HEK293 (cell line): Measurements from ENCODE around the gene KLHL12.

Source experiments
- CTCF ChIA-PET: fragments of 350-600 bp; formaldehyde crosslinking; extraction: SDS; loops from one replicate; lab custom pipeline; 2021; ENCODE audit warnings: antibody characterized with exemption; lab: Yijun Ruan, JAX
- POLR2A ChIA-PET: fragments of 300-600 bp; formaldehyde crosslinking; extraction: SDS; loops from one replicate; lab custom pipeline; 2020; ENCODE audit warnings: antibody characterized with exemption, inconsistent platforms; lab: Yijun Ruan, JAX
- H3K27ac ChIP-seq: fragments of 200-500 bp; sonication (Bioruptor generic); 2 replicates; pipeline ENCODE4 v1.5.1; 2014; ENCODE audit warnings: low read depth, low read length, control low read depth, inconsistent platforms; ENCODE audit errors: extremely low read depth
- H3K36me3 ChIP-seq, 2 experiments: fragments of 200-500 bp in 1 of 2; sonication (Bioruptor generic) in 1 of 2; 1 replicate in 1 of 2; 2 replicates in 1 of 2; pipeline ENCODE4 v1.5.1; 2014 to 2017; ENCODE audit warnings: inconsistent platforms in 2 of 2, low read length in 2 of 2; ENCODE audit not compliant: control insufficient read depth in 2 of 2, insufficient read depth in 1 of 2
- H3K4me1 ChIP-seq: fragments of 200-500 bp; sonication (Bioruptor generic); 2 replicates; pipeline ENCODE4 v1.5.1; 2014; ENCODE audit warnings: mild to moderate bottlenecking, low read length, inconsistent platforms; ENCODE audit not compliant: control insufficient read depth, insufficient read depth
- H3K4me3 ChIP-seq: 2 replicates; pipeline ENCODE4 v1.5.1; 2011; ENCODE audit warnings: low read depth, mild to moderate bottlenecking, control low read depth, low read length, moderate library complexity
- H3K9me3 ChIP-seq: fragments of 200-500 bp; sonication (Bioruptor generic); 2 replicates; pipeline ENCODE4 v1.5.1; 2014; ENCODE audit warnings: low read depth, low read length, inconsistent platforms; ENCODE audit not compliant: control insufficient read depth, insufficient read depth
- INSM2 ChIP-seq: fragments of 450-650 bp; formaldehyde crosslinking; IDR thresholded peaks from 2 replicates; pipeline ENCODE4 v1.5.1; 2016; ENCODE audit warnings: missing biosample characterization, missing genetic modification characterization
- KLF17 ChIP-seq: fragments of 450-650 bp; formaldehyde crosslinking; IDR thresholded peaks from 2 replicates; pipeline ENCODE4 v1.5.1; 2016; ENCODE audit warnings: missing biosample characterization, missing genetic modification characterization
- PRDM10 ChIP-seq: fragments of 450-650 bp; formaldehyde crosslinking; IDR thresholded peaks from 2 replicates; pipeline ENCODE4 v1.5.1; 2016; ENCODE audit warnings: missing biosample characterization, missing genetic modification characterization
- YY2 ChIP-seq: fragments of 450-650 bp; formaldehyde crosslinking; IDR thresholded peaks from 2 replicates; pipeline ENCODE4 v1.5.1; 2016; ENCODE audit warnings: missing biosample characterization, missing genetic modification characterization
- ZBTB10 ChIP-seq: fragments of 450-650 bp; formaldehyde crosslinking; IDR thresholded peaks from 2 replicates; pipeline ENCODE4 v1.5.1; 2016; ENCODE audit warnings: missing biosample characterization, missing genetic modification characterization
- ZBTB6 ChIP-seq: fragments of 450-650 bp; formaldehyde crosslinking; IDR thresholded peaks from 2 replicates; pipeline ENCODE4 v1.5.1; 2017; ENCODE audit warnings: missing biosample characterization, missing genetic modification characterization
- ZNF10 ChIP-seq: fragments of 450-650 bp; formaldehyde crosslinking; IDR thresholded peaks from 2 replicates; pipeline ENCODE4 v1.5.1; 2017; ENCODE audit warnings: missing biosample characterization, missing genetic modification characterization
- ZNF112 ChIP-seq: fragments of 450-650 bp; formaldehyde crosslinking; IDR thresholded peaks from 2 replicates; pipeline ENCODE4 v1.5.0; 2017; ENCODE audit warnings: missing biosample characterization, missing genetic modification characterization
- ZNF121 ChIP-seq: fragments of 450-650 bp; formaldehyde crosslinking; IDR thresholded peaks from 2 replicates; pipeline ENCODE4 v1.5.1; 2016; ENCODE audit warnings: missing biosample characterization, missing genetic modification characterization
- ZNF16 ChIP-seq: fragments of 450-650 bp; formaldehyde crosslinking; IDR thresholded peaks from 2 replicates; pipeline ENCODE4 v1.5.1; 2016; ENCODE audit warnings: low read depth, missing biosample characterization, missing genetic modification characterization
- ZNF175 ChIP-seq: fragments of 450-650 bp; formaldehyde crosslinking; IDR thresholded peaks from 2 replicates; pipeline ENCODE4 v1.5.1; 2016; ENCODE audit warnings: missing biosample characterization, missing genetic modification characterization
- ZNF2 ChIP-seq: fragments of 450-650 bp; formaldehyde crosslinking; IDR thresholded peaks from 2 replicates; pipeline ENCODE4 v1.5.1; 2016; ENCODE audit warnings: missing biosample characterization, missing genetic modification characterization
- ZNF302 ChIP-seq: fragments of 450-650 bp; formaldehyde crosslinking; IDR thresholded peaks from 2 replicates; pipeline ENCODE4 v1.5.1; 2016; ENCODE audit warnings: missing biosample characterization, missing genetic modification characterization, low read depth
- ZNF311 ChIP-seq: fragments of 450-650 bp; formaldehyde crosslinking; IDR thresholded peaks from 2 replicates; pipeline ENCODE4 v1.5.1; 2017; ENCODE audit warnings: missing biosample characterization, missing genetic modification characterization, borderline replicate concordance
- ZNF335 ChIP-seq: fragments of 450-650 bp; formaldehyde crosslinking; conservative IDR thresholded peaks from 2 replicates; pipeline ENCODE4 v1.5.1; 2016; ENCODE audit warnings: missing biosample characterization, missing genetic modification characterization
- ZNF366 ChIP-seq: fragments of 450-650 bp; formaldehyde crosslinking; conservative IDR thresholded peaks from 2 replicates; pipeline ENCODE4 v1.5.1; 2016; ENCODE audit warnings: missing biosample characterization, missing genetic modification characterization
- ZNF37A ChIP-seq: fragments of 450-650 bp; IDR thresholded peaks from 2 replicates; pipeline ENCODE4 v1.5.1; 2018; ENCODE audit warnings: missing biosample characterization, missing genetic modification characterization
- ZNF600 ChIP-seq: fragments of 450-650 bp; formaldehyde crosslinking; IDR thresholded peaks from 2 replicates; pipeline ENCODE4 v1.5.1; 2016; ENCODE audit warnings: missing biosample characterization, missing genetic modification characterization
- ZNF677 ChIP-seq: fragments of 450-650 bp; IDR thresholded peaks from 2 replicates; pipeline ENCODE4 v1.5.0; 2018; ENCODE audit warnings: missing biosample characterization, mild to moderate bottlenecking, missing genetic modification characterization, moderate library complexity
- ZNF692 ChIP-seq: fragments of 450-650 bp; formaldehyde crosslinking; IDR thresholded peaks from 2 replicates; pipeline ENCODE4 v1.5.1; 2016; ENCODE audit warnings: missing biosample characterization, missing genetic modification characterization
- ZNF707 ChIP-seq: fragments of 450-650 bp; formaldehyde crosslinking; IDR thresholded peaks from 2 replicates; pipeline ENCODE4 v1.5.1; 2016; ENCODE audit warnings: missing biosample characterization, missing genetic modification characterization
- ZNF747 ChIP-seq: fragments of 450-650 bp; formaldehyde crosslinking; IDR thresholded peaks from 2 replicates; pipeline ENCODE4 v1.5.1; 2016; ENCODE audit warnings: missing biosample characterization, missing genetic modification characterization
- ZXDB ChIP-seq: fragments of 450-650 bp; formaldehyde crosslinking; IDR thresholded peaks from 2 replicates; pipeline ENCODE4 v1.5.1; 2016; ENCODE audit warnings: missing biosample characterization, missing genetic modification characterization

KLHL12 gene

GRCh38 chr1:202959276-202959620 lies 32.2 kb upstream of the KLHL12 start (continued):
- TF ChIP-seq ZNF302 (tag by site-specific recombination) (no peak), ZNF175 (tag by site-specific recombination) (no peak), ZNF10 (tag by site-specific recombination) (no peak), ZNF112 (tag by site-specific recombination) (no peak), ZNF747 (tag by site-specific recombination) (no peak), ZNF692 (tag by site-specific recombination) (peak; percentile 68; the same call in 1 of the 2 replicates), ZNF16 (tag by site-specific recombination) (no peak), ZXDB (peak; percentile 57), ZNF311 (tag by site-specific recombination) (no peak), ZNF2 (tag by site-specific recombination) (no peak), INSM2 (tag by site-specific recombination) (peak; percentile 58; the same call in 1 of the 2 replicates), ZNF37A (tag by site-specific recombination) (no peak)
- TF ChIP-seq, all 188 proteins: peak for 39

- Histone ChIP-seq H3K36me3 (peaks cover 0 to 50% of the 10 kb centered on the region in 2 experiments; a peak in 1 of 3 replicates), H3K4me1 (peaks cover 9% of the 10 kb centered on the region), H3K4me3 (peak overlapping the region; percentile 50), H3K27ac (peak overlapping the region; percentile 25; the same call in 1 of the 2 replicates), H3K9me3 (no peaks in the 10 kb centered on the region)
- POLR2A ChIA-PET = interaction anchor here (0.6 to 1.4 kb wide), 4 partner anchors 32 to 98 kb away, joined by 3 to 8 read pairs (median 5); partner anchors contain the start of genes KLHL12, RABIF and TMEM183A
- CTCF ChIA-PET = interaction anchor here (1.0 to 1.7 kb wide), 2 partner anchors 9 to 34 kb away, joined by 4 to 8 read pairs; no protein-coding TSS in a partner anchor
- TF ChIP-seq ZBTB10 (tag by site-specific recombination) (no peak), KLF17 (0 out of 2 replicates have a peak, but pooled peaks have one; percentile 23), PRDM10 (tag by site-specific recombination) (peak; percentile 81), ZNF335 (tag by site-specific recombination) (peak; percentile 31; the same call in 1 of the 2 replicates), ZNF707 (no peak), ZNF121 (no peak), ZNF677 (tag by site-specific recombination) (no peak), ZNF600 (peak; percentile 56; the same call in 1 of the 2 replicates), ZNF366 (peak; percentile 75), ZBTB6 (tag by site-specific recombination) (no peak; the same call in 1 of the 2 replicates), YY2 (tag by site-specific recombination) (no peak)
Observed at GRCh38 chr1:202958544-202959275, 31.7 kb upstream of the KLHL12 start.
